Neuronal stem cell (in vitro differentiated cells): ENCODE data around the gene FAM227B.

ENCODE experiments used
- DNase-seq: peaks from one replicate; pipeline ENCODE4 v3.0.0-alpha.2; 2013; ENCODE audit warnings: low spot score
- H2AFZ ChIP-seq: one replicate; pipeline ENCODE4 v1.6.1; 2013; ENCODE audit warnings: mild to moderate bottlenecking, low read length, inconsistent platforms
- H2AK5ac ChIP-seq: 2 replicates; pipeline ENCODE4 v1.6.1; 2013; ENCODE audit warnings: low read depth, mild to moderate bottlenecking, inconsistent platforms, low read length, moderate library complexity, mixed read lengths
- H2BK120ac ChIP-seq: 2 replicates; pipeline ENCODE4 v1.6.1; 2013; ENCODE audit warnings: low read depth, mild to moderate bottlenecking, inconsistent platforms, low read length, moderate library complexity, mixed read lengths
- H2BK12ac ChIP-seq: one replicate; pipeline ENCODE4 v1.6.1; 2013; ENCODE audit warnings: low read length, inconsistent platforms
- H2BK15ac ChIP-seq: 2 replicates; pipeline ENCODE4 v1.6.1; 2013; ENCODE audit warnings: mild to moderate bottlenecking, low read length, inconsistent platforms, mixed read lengths
- H2BK5ac ChIP-seq: one replicate; pipeline ENCODE4 v1.6.1; 2013; ENCODE audit warnings: inconsistent platforms, mild to moderate bottlenecking, low read length, moderate library complexity
- H3K14ac ChIP-seq: one replicate; pipeline ENCODE4 v1.6.1; 2013; ENCODE audit warnings: low read length, inconsistent platforms
- H3K18ac ChIP-seq: 2 replicates; pipeline ENCODE4 v1.6.1; 2013; ENCODE audit warnings: low read length, inconsistent platforms
- H3K23ac ChIP-seq: 2 replicates; pipeline ENCODE4 v1.6.1; 2013; ENCODE audit warnings: low read depth, mild to moderate bottlenecking, mixed read lengths, low read length, inconsistent platforms; ENCODE audit not compliant: poor library complexity
- H3K27ac ChIP-seq: replicated peaks from 3 replicates; pipeline ENCODE4 v1.5.1; 2013; ENCODE audit warnings: low read length, inconsistent platforms
- H3K27me3 ChIP-seq, 3 experiments: 2 replicates each; pipeline ENCODE4 v1.6.1; 2013; ENCODE audit warnings: low read length in 3 of 3, mild to moderate bottlenecking in 2 of 3, inconsistent platforms in 1 of 3, low read depth in 1 of 3, mixed read lengths in 1 of 3, moderate library complexity in 1 of 3; ENCODE audit not compliant: control insufficient read depth in 3 of 3, insufficient read depth in 3 of 3
- H3K36me3 ChIP-seq, 2 donors: replicated peaks in 1 of 2; 2 replicates each; pipeline ENCODE4 v1.6.1; 2013; ENCODE audit warnings: low read length in 2 of 2; ENCODE audit not compliant: control insufficient read depth in 2 of 2, insufficient read depth in 2 of 2
- H3K4ac ChIP-seq: 2 replicates; pipeline ENCODE4 v1.6.1; 2013; ENCODE audit warnings: inconsistent platforms, mild to moderate bottlenecking, low read length, moderate library complexity
- H3K4me1 ChIP-seq, 2 donors: 1 replicate in 1 of 2; 2 replicates in 1 of 2; pipeline ENCODE4 v1.6.1; 2013; ENCODE audit warnings: low read length in 2 of 2, low read depth in 1 of 2; ENCODE audit not compliant: control insufficient read depth in 2 of 2, insufficient read depth in 1 of 2
- H3K4me2 ChIP-seq: one replicate; pipeline ENCODE4 v1.6.1; 2013; ENCODE audit warnings: mild to moderate bottlenecking, low read length, inconsistent platforms; ENCODE audit not compliant: insufficient read depth, poor library complexity, severe bottlenecking
- H3K4me3 ChIP-seq, 2 donors: 2 replicates each; pipeline ENCODE4 v1.5.1; 2013; ENCODE audit warnings: low read length in 2 of 2, mild to moderate bottlenecking in 2 of 2, inconsistent platforms in 1 of 2, moderate library complexity in 1 of 2
- H3K79me1 ChIP-seq: one replicate; pipeline ENCODE4 v1.6.1; 2013; ENCODE audit warnings: low read depth, mild to moderate bottlenecking, inconsistent platforms, low read length, moderate library complexity
- H3K9ac ChIP-seq: one replicate; pipeline ENCODE4 v1.6.1; 2013; ENCODE audit warnings: mild to moderate bottlenecking, low read depth, low read length, inconsistent platforms; ENCODE audit not compliant: poor library complexity
- H3K9me3 ChIP-seq, 2 donors: replicated peaks in 1 of 2; 2 replicates each; pipeline versions ENCODE3 to v1.6.1; 2013; ENCODE audit warnings: low read length in 2 of 2, mild to moderate bottlenecking in 2 of 2, inconsistent platforms in 1 of 2, low read depth in 1 of 2, mixed read lengths in 1 of 2, moderate library complexity in 1 of 2; ENCODE audit not compliant: control insufficient read depth in 2 of 2, insufficient read depth in 1 of 2
- H4K8ac ChIP-seq: one replicate; pipeline ENCODE4 v1.6.1; 2013; ENCODE audit warnings: low read depth, mild to moderate bottlenecking, inconsistent platforms, low read length, moderate library complexity
- H4K91ac ChIP-seq: one replicate; pipeline ENCODE4 v1.6.1; 2013; ENCODE audit warnings: low read length, low read depth, mild to moderate bottlenecking, inconsistent platforms; ENCODE audit not compliant: poor library complexity
- WGBS, 2 donors: extraction: QIAGEN DNeasy Blood & Tissue Kit; methylation state at CpG; one replicate each; pipeline ENCODE4 v1.1.7; 2013; ENCODE audit warnings: missing lambda C conversion rate in 2 of 2, mixed read lengths in 1 of 2; ENCODE audit not compliant: insufficient read length in 2 of 2, insufficient replicate concordance in 1 of 2; ENCODE audit errors: extremely low coverage in 2 of 2; 5-methylcytosine and 5-hydroxymethylcytosine counted together

FAM227B gene

GRCh38 chr15:49308686-49309085 is 311.9 kb downstream of the FAM227B start:
- Histone ChIP-seq H3K36me3 (peaks cover 0 to 7% of the 10 kb centered on the region in 2 donors), H4K91ac (no peak overlapping the region), H3K9me3 (peaks cover 0 to 2% of the 10 kb centered on the region in 2 donors), H4K8ac (no peak overlapping the region), H2AFZ (no peak overlapping the region), H3K4me2 (no peak overlapping the region), H3K27me3 (no peaks in the 10 kb centered on the region), H3K9ac (no peak overlapping the region), H2BK5ac (no peak overlapping the region), H3K4me3 (no peak overlapping the region), H3K14ac (no peak overlapping the region), H3K18ac (no peak overlapping the region), H2BK15ac (no peak overlapping the region), H2BK12ac (no peak overlapping the region), H3K4me1 (no peaks in the 10 kb centered on the region), H3K79me1 (no peaks in the 10 kb centered on the region), H3K23ac (no peak overlapping the region), H2AK5ac (no peak overlapping the region), H3K4ac (no peak overlapping the region), H2BK120ac (no peak overlapping the region), H3K27ac (no peak overlapping the region)
- no peak for DNase-seq
- WGBS, 2 donors = no CpG with 5 or more reads among the region's 2 CpGs

GRCh38 chr15:49306551-49306950 is 314.1 kb downstream of the FAM227B start:
- Histone ChIP-seq H3K79me1 (no peaks in the 10 kb centered on the region), H2AFZ (no peak overlapping the region), H3K14ac (no peak overlapping the region), H3K4me2 (no peak overlapping the region), H2AK5ac (no peak overlapping the region), H2BK120ac (no peak overlapping the region), H3K27ac (no peak overlapping the region), H2BK15ac (no peak overlapping the region), H3K36me3 (peaks cover 0 to 7% of the 10 kb centered on the region in 2 donors), H4K8ac (no peak overlapping the region), H3K4me3 (no peak overlapping the region), H3K4ac (no peak overlapping the region), H3K9me3 (peaks cover 0 to under 1% of the 10 kb centered on the region in 2 donors), H3K27me3 (no peaks in the 10 kb centered on the region), H4K91ac (no peak overlapping the region), H3K23ac (no peak overlapping the region), H2BK12ac (no peak overlapping the region), H3K4me1 (no peaks in the 10 kb centered on the region), H3K18ac (no peak overlapping the region), H2BK5ac (no peak overlapping the region), H3K9ac (no peak overlapping the region)
- WGBS, 2 donors = no CpG with 5 or more reads among the region's 1 CpG
- DNase-seq = no peak

GRCh38 chr15:49303003-49303402 is 317.6 kb downstream of the FAM227B start:
- Histone ChIP-seq H3K23ac (no peak overlapping the region), H3K4me1 (no peaks in the 10 kb centered on the region), H2BK12ac (no peak overlapping the region), H3K9me3 (peaks cover 0 to 4% of the 10 kb centered on the region in 2 donors), H2BK5ac (no peak overlapping the region), H3K9ac (no peak overlapping the region), H3K27me3 (no peaks in the 10 kb centered on the region), H3K27ac (no peak overlapping the region), H3K18ac (no peak overlapping the region), H2BK15ac (no peak overlapping the region), H2BK120ac (no peak overlapping the region), H3K79me1 (no peaks in the 10 kb centered on the region), H3K4me2 (no peak overlapping the region), H3K36me3 (peaks cover 0 to 7% of the 10 kb centered on the region in 2 donors), H3K4me3 (no peak overlapping the region), H4K91ac (no peak overlapping the region), H3K4ac (no peak overlapping the region), H2AK5ac (no peak overlapping the region), H2AFZ (no peak overlapping the region), H4K8ac (no peak overlapping the region), H3K14ac (no peak overlapping the region)
- no CpG with 5 or more reads among the region's 3 CpGs for WGBS, 2 donors
- DNase-seq = no peak

- Histone ChIP-seq H3K4me3 (no peak overlapping the region), H2BK12ac (no peak overlapping the region), H3K27ac (no peak overlapping the region), H3K79me1 (no peaks in the 10 kb centered on the region), H3K36me3 (peaks cover 0 to 7% of the 10 kb centered on the region in 2 donors), H4K8ac (no peak overlapping the region), H2AK5ac (no peak overlapping the region), H3K9me3 (peaks cover 0 to 5% of the 10 kb centered on the region in 2 donors), H3K14ac (no peak overlapping the region), H3K4me2 (no peak overlapping the region), H4K91ac (no peak overlapping the region), H3K18ac (no peak overlapping the region), H2AFZ (no peak overlapping the region), H3K9ac (no peak overlapping the region), H3K4me1 (no peaks in the 10 kb centered on the region), H2BK5ac (no peak overlapping the region), H3K27me3 (no peaks in the 10 kb centered on the region), H3K4ac (no peak overlapping the region), H2BK120ac (no peak overlapping the region), H3K23ac (no peak overlapping the region), H2BK15ac (no peak overlapping the region)
- no peak for DNase-seq
These were observed 319.1 kb downstream of the FAM227B start for GRCh38 chr15:49301562-49301961.
